Erythroblast (primary cell): ENCODE measurements around the gene THBS4.

Experiments
- DNase-seq, 2 experiments: peaks; one replicate each; lab custom pipeline; 2025; lab: John Stamatoyannopoulos, UW
- GATA1 ChIP-seq: IDR thresholded peaks from 2 replicates; pipeline ENCODE4 v1.6.1; 2011; ENCODE audit warnings: low read depth, mild to moderate bottlenecking, control low read depth, low read length, moderate library complexity
- POLR2A ChIP-seq: IDR thresholded peaks from 2 replicates; pipeline ENCODE4 v1.6.1; 2011; ENCODE audit warnings: mild to moderate bottlenecking, low read length

Gene THBS4

DNA sequence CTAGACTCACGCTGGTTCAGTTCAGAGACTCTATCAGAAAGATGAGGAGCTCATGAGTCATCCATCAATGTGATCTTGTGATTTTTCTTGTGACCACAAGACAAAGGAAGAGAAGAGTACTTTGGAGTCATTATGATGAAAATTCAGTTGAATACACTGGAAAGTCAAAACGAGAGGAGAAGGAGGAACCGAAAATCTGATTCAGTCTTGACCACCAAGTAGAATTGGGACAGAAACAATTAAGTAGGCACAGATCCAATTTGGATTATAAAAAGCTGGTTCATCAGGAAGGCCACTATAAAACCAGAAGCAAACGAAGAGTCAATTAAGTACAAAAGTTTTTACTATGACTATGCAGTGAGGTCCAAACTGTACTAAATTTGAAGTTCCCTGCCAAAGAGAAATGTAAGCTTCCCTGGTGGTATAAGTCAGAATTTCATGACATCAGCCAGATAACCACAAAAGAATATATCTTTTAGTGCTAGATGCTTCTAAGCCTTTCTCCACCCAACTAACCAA lies 90.9 kb downstream of the THBS4 start:
- no peak for DNase-seq

DNA sequence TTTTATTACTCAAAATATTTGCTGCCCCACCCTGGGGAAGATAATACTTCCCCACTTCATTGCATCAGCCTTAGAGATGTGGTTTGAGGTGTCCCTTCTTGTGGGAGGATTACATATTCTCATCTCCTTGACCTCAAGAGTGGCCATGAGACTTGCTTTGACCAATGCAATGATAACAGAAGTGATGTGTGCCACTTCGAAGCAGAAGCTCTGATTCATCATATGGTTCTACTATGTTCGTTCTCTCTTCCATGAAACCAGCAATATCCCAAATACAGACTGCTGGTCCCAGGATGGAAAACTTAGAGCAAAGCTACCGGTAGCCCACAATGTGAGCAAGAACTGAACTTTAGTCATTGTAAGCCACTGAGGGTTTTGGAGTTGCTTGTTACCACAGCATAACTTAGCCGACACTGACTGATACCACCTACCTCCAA lies 92.0 kb downstream of the THBS4 start:
- TF ChIP-seq POLR2A (no peak), GATA1 (no peak)
- no peak for DNase-seq

More for the DNA sequence above, 90.9 kb downstream of the THBS4 start:
- TF ChIP-seq GATA1 (no peak), POLR2A (no peak)

DNA sequence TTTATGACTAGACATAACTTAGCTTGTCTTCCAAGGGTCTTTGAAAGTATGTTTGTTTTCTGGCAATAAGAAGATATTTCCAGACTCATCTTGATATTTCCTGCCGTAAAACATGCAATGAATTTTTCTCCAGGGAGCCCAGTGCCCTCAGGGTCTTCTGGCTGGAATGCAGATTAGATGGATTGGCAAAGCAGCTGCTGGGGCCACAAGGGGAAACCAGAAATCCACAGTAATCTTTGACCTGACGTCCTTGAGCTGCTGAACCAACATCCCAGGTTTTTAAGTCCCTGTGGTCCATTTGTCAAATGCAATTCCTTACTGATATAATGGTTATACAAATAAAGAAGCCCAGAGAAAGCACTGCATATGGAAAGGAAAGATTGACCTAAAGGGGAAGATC lies 93.0 kb downstream of the THBS4 start:
- no peak for DNase-seq
- TF ChIP-seq GATA1 (no peak), POLR2A (no peak)

DNA sequence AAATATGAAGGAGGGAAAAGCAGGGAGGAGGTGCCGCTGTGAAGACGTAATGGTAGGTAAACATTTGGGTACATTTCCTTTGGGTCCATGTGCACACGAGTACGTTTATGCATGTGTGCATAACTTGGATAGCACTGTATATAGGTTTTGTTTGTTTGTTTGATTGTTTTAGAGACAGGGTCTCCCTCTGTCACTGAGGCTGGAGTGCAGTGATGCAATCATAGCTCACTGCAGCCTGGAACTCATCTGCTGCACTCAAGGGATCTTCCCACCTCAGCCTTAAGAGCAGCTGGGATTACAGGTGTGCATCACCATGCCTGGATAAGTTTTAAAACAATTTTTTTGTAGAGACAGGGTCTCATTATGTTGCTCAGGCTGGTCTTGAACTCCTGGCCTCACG lies 94.0 kb downstream of the THBS4 start:
- no peak for TF ChIP-seq POLR2A
- no peak for DNase-seq
